GM21515 (cell line): ENCODE results near the gene NEDD4L.

Experiments
- ATAC-seq: cut with Tn5 transposase; IDR thresholded peaks from one replicate; pipeline ENCODE4 v1.9.1; 2021; ENCODE audit not compliant: unreplicated experiment

The NEDD4L gene

DNA sequence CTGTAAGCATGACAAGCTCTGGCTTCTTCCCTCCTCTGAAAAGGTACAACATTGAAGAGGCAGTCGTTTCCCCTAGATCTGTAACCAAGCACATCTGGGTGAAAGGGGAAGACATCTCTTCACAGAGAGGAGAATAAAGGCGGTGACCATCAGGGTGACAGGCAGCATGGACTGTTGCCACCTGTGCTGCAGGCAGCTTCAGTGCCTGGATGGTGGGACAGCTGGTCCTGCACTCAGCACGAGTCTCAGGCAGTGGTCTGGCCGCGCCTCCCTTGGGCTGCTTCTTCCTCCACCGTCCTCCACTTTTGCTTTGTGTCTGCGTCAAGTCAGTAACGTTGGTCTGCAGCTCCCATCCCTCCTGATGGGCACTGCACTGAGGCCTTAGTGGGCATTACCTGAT lies 264.4 kb downstream of the NEDD4L start:
- no peak for ATAC-seq

DNA sequence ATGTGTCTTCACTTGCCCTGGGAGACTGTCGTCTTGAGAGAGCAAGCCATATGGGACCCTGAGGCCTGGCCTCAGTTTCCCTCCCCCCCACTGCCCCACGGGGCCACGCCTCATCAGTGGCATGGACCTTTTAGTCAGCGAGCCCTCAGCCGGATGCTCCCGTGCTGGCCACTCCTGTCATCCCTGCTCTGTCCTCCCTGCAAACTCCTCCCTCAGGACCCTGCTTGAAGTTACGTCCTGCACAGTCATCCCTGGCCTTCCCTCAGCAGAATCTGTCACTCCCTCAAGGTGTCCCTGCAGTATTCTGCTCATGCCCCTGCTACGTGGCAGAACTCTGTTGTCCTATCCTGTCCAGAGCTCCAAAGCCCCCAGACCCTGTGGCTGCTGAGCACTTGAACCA lies 265.1 kb downstream of the NEDD4L start:
- ATAC-seq: no peak

GRCh38 chr18:58309610-58310239 lies 265.7 kb downstream of the NEDD4L start:
- no peak for ATAC-seq

DNA sequence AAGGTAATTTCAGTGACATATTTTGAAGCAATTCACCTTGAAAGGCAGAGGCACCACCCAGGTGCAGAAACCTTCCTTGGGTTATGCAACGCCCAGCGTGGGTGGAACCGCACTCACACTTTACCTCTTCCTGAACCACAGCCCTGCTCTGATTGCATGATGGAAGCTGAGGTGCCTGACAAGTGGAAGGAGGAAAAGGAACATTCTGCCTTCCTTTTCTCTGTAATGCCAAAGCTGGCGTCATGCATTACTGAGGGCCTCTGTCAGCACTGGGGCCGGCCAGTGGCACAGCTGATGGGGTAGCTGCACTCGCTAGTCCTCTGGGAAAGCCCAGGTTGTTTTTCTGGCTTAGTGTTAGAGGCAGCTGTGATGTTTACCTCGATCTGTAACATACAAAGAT lies 266.5 kb downstream of the NEDD4L start:
- no peak for ATAC-seq

GRCh38 chr18:58311390-58311789 lies 267.4 kb downstream of the NEDD4L start:
- no peak for ATAC-seq

- no peak for ATAC-seq
Observed at GRCh38 chr18:58313491-58314032, 269.5 kb downstream of the NEDD4L start.

- ATAC-seq: no peak
Observed at GRCh38 chr18:58314284-58314683, 270.3 kb downstream of the NEDD4L start.

DNA sequence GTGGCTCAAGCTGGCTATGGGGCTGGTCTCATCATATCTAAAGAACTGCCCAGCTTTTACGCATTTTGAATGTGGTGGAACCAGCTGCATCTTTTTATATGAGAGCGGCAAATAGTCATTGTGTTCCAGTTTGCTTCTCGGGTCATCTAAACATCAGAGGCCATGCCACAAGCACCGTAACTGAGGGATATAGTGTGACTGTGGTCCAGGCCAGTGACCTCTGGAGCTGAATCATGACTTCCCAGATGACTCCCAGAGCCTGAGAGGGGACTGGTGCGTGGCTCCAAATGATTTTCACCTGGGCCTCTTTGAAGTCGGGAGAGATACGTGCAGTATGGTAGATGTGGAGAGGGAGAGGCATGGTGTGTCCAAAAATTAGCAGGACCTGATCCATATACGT lies 271.0 kb downstream of the NEDD4L start:
- ATAC-seq: no peak

GRCh38 chr18:58315739-58316215 lies 271.8 kb downstream of the NEDD4L start:
- no peak for ATAC-seq

DNA sequence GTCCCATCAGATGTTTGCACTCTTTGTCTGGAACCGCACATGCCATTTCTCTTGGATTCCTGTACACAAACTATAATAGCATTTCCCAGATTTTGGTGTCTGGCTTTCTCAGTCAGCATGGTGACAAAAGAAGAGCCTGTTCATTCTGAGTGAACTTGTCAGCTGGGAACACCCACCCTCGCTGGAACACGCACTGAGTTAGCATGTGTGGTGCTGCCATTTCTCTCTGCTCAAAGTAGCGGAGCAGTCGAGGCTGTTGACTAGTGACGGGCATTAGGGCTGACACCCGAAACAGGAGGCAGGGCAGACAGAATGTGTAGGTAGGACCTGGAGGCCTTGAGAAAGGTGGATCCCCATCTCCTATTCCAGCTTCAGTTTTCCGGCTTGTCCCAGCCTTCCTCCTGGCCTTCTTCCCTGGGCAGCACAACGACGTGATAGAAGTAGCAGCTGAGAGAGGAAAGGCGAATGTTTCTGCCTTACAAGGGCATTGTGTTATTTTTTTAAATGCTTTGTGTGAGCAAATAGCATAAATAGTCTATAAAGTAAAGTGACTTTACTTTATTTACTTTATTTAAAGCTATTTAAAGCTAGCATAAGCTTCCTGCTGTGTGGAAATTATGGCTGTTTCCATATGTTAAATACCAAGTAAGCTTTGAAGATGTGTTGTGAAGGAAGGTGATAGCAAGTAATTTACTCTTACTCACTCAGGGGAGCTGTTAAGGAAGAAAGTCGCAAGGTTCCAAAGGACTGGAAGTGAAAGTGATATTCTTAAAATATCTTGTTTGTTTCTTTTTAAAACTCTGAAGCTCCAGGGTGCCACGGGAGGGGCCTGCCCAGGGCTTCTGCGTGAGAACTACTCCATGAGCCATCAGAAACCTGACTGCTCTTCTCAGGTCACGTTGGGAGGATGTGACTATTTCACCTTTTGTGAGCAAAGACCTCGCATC lies 272.6 kb downstream of the NEDD4L start:
- ATAC-seq: no peak

DNA sequence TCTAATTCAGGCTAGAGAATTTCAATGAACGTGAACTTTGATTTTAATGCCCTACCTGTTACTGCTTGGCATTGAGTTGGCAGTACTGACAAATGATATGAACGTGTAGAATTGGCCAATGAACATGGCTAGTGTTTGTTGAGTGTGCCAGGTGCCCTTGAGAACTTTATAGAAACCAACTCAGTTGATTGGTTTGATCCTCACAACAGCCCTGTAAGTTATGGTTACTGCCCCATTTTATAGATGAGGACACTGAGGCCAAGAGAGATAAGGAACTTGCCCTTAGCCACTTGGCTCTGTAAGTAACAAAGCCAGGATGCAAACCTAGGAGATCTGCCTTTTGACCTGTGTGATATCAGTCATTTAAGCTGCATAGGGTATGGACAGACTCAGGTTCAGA lies 275.7 kb downstream of the NEDD4L start:
- ATAC-seq: no peak

GRCh38 chr18:58320907-58321561 lies 277.0 kb downstream of the NEDD4L start:
- no peak for ATAC-seq

- no peak for ATAC-seq
Observed at GRCh38 chr18:58321986-58322385, 278.0 kb downstream of the NEDD4L start.

GRCh38 chr18:58322464-58322863 lies 278.4 kb downstream of the NEDD4L start:
- ATAC-seq: no peak

DNA sequence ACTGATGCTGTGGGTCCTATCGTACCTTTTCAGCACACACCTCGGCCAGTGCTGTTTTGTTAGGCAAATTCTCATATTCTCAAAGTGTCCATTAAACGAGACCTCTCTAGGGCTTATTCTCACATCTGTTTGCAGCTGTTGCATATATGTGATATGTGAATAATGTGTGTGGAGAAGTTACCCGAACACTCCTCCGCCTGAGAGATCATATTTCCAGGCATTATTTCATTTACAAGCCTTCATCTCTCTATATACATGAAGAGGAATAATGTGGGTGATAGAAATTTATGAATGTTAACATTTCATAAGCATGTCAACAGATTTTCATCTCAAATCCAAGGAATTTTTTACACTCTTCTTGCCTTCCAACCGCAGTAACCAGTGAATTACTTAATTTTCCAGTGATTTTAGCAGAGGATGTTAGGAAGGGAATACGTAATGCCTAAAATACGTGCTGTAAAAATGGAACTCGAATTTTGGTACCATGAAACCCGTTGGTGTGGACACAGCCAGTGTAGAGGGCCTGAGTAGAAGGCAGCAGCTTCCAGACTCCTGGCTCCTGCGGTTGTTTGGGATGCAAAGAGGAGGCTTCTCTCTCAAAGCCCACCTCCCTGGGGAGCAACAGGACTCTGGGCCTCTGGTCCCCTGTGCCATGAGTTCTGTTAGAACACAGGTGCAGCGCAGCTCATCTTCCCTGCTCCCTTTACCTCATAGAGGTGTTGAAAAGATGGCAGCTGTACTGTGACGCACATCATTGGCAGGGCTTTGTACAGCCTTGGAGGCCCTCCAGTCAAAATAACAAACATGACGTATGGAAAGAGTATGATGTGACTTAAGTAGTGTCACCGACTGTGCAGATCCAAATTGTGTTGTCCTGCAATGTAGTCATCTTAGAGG lies 280.1 kb downstream of the NEDD4L start:
- no peak for ATAC-seq

GRCh38 chr18:58324824-58325480 lies 280.9 kb downstream of the NEDD4L start:
- ATAC-seq: no peak

- no peak for ATAC-seq
Observed at GRCh38 chr18:58325494-58325893, 281.5 kb downstream of the NEDD4L start.

DNA sequence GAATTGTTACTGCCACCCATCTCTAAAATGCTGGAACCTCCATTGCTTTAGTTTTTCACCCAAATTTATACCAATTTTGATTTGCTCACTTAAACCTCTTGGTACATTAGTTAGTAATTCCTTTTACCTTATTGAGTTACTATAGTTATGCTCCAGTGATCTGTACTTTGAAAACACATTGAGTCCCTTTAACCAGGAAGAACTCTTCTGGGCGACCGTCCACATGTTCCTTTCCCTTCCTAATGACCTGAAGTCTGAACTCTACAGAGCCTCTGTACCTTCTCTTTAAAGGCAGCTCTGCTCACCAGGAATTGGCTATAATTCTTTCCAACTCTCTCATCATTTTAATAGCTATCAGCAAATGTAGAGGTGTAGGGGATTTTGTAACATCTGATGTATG lies 290.0 kb downstream of the NEDD4L start:
- no peak for ATAC-seq

DNA sequence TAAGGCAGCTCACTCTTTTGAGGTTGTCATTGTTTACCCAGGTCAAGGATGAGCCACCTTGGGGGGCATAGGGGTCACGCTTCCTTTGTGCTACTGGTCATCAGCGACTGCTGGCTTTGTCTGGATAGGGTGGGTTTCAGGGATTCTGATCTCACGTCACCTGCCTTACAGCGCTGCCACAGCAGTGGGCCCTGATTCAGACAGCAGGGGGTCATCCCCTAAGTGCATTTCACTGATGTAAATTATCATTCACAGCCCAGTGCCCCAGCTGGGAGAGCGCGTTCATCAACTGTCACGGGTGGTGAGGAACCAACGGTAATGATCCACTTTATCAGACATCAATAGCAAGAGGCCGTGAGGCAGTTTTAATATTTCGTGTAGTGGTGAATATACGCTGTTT lies 291.2 kb downstream of the NEDD4L start:
- no peak for ATAC-seq

- no peak for ATAC-seq
Observed at GRCh38 chr18:58335821-58336220, 291.8 kb downstream of the NEDD4L start.
